GM19455 (cell line): ENCODE measurements around the gene PVALB.

Source experiments
- ATAC-seq: cut with Tn5 transposase; IDR thresholded peaks from one replicate; pipeline ENCODE4 v1.9.1; 2021; ENCODE audit not compliant: unreplicated experiment

Gene PVALB

DNA sequence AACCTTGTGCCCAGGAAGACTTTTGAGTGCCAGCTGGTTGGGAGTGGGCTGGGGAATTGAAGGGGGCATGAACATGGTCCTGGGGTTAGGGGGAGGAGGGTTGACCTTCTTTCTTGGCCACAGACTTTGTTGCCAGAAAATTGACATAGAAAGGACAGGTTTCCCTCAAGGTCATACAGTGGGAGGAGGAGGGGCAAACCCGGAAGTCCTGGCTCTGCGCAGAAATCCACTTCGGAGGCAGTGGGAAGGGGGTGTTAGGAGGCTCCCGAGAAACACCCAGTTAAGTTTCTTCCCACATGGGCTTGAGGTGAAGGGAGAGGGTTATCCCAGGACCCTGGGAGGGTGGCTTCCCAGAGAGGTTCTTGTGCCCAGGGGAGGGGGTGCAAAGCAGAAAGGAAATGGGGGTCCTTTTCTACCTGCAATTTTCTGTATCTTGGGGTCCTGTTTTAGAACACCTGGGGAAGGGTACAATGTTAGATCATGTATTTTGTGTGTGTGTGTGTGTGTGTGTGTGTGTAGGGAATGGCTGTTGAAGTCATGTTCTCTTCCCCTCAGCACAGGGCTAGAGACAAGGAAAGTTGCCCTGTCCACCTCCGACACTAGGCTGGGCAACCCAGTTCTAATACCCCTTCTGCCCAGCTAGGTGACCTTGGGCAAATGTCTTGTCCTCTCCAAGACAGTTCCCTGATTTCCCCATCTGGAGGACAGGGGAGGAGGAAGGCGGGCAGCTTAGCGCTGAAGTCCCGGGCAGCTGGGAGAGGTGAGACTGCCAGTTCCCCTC is 1.1 kb downstream of the PVALB start:
- ATAC-seq, result no peak

DNA sequence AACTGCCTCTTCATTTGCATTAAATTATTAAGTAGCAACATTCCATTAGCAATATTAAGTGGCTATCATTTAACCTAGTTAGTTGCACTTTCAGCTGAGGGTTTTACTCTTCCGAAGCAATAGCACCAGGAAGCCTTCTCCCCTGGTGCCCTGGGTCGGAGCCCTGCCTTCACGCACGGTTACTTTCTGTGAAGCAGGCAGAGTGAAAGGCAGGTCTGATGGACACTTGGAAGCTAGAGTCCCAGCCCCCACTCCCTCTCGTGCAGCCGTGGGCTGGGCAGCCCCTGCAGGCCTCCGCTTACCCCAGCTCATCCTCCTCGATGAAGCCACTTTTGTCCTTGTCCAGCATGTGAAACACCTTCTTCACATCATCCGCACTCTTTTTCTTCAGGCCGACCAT is 2.0 kb downstream of the PVALB start:
- ATAC-seq, result no peak

DNA sequence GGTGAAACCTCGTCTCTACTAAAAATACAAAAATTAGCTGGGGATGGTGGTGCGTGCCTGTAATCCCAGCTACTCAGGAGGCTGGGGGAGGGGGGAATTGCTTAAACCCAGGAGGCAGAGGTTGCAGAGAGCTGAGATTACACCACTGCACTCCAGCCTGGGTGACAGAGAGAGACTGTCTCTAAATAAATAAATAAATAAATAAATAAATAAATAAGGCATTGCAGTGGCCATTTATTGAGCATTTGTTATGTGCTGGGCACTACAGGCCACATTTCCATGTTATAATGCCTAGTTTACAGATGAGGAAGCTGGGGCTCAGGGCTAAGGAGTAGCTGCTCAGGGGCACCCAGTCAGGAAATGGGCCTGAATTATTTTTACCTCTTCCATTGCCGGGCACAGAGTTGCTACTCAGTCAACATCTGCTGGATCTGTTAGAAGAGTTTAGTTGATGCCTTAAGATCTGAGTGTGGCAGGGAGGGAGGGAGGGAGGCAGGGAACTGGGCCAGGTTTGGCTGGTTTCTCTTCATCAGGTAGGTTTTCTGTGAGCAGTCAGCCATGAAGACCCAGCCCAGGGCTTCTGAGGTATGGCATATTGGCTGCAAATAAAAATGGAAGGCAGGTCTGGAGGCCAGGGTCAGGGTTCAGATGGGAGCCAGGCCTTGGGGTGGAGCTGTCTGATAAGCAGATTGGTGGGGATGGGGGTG is 5.6 kb downstream of the PVALB start:
- no peak for ATAC-seq

DNA sequence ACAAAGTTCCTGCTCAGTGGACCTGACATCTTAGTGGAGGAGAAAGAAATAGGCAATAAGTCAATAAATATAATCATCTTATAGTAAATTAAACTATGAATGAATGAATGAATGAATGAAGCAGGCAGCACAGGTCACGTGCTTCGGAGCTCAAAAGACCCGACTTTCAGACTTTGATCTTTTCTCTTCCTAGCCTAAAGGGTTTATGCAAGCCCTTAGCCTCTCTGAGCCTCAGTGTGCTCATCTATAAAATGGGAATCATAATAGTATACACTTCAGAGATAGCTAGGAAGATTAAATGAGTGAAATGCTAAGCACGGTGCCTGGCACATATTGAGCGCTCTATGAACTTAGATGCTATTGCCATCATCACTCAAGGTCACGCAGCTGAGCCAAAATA is 7.5 kb downstream of the PVALB start:
- ATAC-seq, result no peak

DNA sequence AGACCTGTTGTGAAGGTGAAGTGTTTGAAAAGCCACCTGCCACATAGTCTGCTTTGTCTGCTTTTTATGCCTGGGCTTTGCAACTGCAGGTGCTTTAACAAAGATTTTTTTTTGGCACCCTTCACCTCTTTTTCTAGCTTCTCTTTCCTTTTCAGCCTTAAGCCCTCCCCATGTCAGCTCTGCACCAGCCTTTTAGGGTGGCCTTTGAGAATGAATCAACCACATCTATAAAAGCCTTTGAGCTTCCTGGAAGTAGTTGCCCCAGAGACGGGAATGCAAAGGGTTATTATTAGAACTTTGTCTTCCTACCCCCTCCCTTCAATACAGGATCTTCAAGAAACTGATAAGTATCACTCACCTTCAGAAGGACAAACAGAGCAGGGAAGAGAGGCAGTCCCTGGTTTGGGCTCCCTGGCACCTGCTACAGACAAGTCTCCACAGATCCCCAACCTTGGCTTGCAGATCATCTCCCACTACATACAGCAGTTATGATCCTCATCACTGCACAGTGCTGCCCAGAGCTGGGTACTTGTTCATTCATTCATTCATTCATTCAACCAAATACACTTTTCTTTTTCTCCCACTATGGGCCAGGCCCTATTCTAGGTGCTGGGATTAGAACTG is 8.0 kb downstream of the PVALB start:
- ATAC-seq, result no peak

DNA sequence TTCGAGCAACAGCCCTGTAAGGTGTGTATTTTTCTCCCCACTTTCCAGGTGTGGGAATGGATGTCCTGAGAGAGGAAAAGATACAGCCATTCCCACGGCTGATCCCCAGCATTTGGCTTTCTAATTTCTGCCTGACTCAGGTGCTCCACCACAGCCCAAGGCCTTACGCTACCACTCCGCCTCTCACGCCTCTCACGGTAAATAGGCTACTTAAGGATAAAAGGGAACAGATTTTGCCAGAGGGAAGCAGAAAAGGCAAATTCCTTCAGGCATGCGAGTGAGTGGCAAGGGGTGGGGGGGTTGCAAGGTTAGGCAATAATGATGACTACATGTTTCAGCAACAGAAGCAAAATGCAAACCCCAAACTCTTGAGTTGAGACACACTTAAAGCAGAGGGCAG is 9.2 kb downstream of the PVALB start:
- no peak for ATAC-seq

DNA sequence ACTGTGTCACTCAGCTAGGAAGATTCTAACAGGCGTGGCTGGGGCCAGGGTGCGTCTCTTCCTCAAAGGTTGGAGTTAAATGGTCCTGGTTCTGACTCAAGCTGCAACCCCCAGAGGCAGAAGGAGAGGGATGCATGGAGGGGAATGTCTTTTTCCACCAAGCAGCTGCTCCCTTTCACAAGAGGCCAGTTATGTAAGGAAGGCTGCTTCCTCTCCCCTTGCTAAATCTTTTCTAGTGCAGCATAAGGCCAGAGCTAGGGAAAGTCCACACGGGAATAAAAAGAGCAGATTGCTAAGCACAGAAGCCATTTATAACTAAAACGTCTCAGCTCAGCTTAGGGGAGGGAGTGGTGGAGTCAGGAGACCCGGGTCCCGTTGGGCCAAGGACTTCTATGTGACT is 10.0 kb downstream of the PVALB start:
- ATAC-seq, result no peak

DNA sequence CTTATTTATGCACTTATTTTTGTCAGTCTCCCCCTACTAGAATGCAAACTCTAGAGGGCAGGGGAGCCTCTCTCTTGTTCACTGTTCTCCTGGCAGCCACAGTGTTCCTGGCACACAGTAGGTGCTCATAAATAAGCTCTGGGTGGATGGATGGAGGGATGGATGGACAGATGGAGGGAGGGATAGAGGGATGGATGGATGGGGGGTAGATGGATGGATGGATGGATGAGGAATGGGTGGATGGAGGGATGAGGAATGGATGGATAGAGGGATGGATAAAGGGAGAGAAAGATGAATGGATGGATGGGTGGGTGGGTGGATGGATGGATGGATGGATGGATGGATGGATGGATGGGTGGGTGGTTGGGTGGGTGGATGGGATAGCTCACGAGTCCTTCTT is 13.5 kb downstream of the PVALB start:
- no peak for ATAC-seq

DNA sequence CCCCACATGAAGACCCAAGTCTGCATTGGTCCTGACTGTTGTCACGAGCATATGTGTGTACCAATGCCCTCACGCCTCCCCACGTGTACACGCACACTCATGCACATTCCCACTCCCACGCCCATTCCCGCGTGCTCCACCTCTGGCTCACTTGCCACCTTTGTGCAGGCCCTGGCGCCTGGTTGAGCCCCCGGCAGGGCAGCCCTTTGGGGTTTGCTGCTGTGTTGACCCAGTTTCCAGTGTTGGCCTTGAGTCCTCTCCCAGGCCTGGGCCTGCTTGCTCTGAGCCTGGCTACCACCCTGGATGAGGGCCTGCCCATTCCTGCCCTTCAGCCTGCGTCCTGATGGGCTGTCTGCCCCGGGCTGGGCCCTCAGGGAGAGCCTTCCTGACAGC is 18.2 kb downstream of the PVALB start:
- ATAC-seq, result no peak

DNA sequence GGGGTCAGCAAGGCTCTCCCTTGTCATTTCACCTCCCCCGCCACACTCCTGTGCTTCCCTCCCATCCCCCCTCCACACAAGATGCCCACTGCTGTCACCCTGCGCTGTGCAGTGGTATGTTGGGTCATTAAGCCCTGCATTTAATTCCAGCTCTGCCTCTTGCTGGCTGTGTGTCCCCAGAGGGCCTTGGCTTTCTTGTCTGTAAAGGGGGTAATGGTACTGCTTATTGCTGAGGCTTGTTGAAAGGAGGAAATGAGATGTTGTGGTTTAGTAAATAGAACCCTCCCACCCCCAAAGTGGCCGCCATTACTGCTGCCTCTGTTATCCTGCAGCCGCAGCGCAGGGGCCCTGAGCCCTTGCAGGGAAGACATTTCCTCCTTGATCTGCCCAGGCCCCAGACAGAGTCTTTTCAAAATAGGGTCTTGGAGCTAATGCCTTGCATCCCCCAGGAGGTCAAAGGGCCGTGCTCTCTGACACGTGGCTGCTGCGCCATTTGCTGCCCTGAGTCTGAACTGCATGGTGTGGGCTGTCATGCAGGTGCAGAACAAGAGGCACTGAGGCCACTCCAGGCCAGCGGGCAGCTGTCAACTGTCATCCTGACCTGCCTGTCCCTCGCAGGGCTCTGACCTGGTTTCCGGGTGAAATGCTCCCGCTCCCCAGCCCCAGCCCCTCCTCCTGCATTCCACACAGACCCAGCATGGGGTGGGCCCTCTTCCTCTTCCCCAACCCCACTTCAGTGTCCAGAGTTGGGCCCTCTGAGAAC is 18.7 kb downstream of the PVALB start:
- no peak for ATAC-seq

DNA sequence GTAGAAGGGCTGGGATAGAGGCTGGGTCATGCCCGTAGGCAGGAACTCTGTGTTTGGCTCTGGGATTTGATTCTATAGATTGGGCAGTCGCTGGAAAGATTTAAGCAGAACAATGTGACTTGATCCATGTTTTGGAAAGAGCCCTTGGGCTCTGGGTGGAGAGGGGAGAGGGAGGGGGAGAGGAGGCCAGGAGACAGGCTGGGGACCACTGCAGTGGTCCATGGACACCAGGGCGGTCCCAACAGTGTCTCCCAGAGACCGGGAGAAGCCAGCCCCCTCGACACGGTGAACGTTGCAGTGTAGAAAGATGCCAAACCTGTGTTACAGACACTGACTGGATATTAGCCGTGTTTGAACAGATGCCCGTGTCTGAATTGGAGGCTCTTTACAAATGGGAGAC is 19.5 kb downstream of the PVALB start:
- ATAC-seq, result no peak

DNA sequence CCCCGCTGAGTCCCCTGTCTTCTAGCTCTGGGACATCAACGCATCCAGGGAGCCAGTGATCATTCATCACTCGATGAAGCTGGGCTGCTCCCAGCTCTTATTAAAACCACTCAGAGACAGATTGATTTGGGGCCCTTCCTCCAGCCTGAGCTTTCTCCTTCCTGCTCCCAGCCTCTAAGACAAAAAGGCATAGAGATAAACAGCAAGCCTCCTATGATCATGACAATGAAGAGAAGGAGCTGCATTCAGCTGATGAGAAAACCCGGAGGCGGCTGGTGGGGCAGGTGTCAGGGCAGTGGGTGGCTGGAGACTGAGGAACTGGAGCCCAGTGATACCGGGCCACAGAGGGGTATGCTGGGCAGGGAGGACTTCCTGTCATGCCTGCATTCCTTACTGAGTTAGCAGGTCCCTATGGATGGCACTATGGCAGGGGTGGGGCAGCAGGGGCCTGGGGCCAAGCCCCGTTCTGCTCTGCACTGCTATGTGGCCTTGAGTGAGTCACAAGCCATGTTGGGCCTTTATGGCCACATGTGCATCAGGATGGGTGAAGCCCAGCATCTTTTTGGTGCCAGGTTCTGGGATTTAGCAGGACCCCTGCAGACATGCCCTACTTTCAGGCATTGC is 20.2 kb downstream of the PVALB start:
- ATAC-seq, result no peak

DNA sequence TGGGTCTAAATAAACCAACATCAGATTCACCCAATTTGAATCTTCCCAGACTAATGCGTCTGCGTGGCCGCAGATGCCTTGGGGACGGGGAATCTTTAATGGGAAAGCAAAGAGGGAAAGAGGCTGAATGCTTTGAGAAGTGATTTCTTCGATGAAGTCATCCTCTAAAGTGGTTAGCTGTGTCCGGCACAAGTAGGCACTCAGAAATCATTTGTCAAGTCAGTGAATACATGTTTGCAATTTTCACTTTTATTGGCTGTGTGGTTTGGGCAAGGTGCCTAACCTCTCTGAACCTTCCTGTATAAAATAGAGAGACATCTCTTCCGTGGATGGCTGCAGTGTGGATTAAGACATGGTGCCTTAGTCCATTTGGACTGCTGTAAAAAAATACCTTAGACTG is 21.2 kb downstream of the PVALB start:
- ATAC-seq, result no peak

DNA sequence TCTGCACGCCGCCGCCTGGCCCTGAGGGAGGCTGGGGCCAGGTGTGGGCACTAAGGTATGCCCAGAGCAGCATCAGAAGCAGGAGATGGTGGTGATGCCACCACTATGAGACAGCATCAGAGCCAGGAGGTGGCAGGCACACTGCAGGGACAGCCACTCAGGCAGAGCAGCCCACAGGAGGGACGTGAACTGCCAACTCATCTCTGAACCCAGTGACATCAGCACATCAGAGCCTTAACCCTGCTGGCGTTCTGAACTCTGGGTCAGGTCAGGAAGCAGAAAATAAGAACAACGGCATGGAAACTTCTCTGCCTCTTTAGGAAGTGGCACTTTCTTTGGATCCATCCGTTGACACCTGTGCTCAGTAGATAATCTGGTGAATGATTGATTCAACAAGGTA is 26.2 kb downstream of the PVALB start:
- ATAC-seq, result no peak

DNA sequence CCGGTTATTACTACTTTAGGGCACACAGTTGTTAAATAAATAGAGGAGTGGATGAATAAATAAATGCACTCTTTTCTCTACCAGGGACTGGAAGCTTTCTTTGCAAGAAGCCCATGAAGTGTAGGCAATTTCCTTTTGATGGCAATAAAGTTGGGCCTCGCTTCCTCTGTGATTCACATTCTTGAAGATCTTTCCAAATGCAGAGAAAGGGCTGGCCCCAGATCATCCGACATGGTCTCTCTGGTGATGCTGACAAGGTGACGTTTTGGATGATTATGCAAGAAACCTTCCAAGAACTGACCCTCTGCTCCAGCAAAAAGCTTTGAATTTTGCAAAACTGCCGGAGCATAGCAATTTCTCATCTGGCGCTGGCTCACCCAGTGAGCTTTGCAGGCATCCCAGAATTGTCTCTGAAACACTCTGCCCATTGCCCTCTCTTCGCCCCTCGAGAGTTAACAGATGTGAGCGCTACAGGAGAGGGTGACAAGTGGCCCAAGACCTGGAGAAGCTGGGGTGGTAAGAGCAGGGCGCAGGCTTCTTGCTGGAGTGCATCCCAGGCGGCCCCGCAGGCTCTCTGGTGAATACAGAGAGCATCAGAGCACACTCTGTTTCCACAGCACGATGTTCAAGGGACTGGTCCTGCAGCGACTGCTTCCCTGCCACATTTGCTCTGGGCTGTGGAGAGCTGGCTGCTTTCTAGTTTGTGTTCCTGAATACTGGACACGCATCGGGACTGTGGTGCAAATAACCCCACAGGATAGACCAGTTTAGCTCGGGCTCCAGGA is 29.4 kb downstream of the PVALB start:
- no peak for ATAC-seq

DNA sequence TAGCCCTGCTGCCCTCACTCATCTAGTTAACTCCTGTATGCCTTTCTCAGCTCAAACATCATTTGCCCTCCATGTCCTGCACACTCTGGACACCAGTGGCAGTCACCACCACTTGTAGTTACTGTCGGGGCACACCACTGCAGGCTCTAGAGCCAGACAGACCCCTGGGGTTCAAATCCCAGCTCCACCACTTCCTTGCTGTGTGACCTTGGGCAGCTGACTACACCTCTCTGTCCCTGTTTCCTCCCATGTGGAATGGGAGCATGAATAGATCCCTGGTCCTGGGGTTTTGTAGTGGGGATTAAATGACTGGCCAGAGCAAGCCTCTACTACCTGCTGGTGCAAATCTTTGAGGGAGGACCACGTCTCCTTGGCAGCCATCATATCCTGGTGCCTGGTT is 33.1 kb downstream of the PVALB start:
- ATAC-seq, result no peak

DNA sequence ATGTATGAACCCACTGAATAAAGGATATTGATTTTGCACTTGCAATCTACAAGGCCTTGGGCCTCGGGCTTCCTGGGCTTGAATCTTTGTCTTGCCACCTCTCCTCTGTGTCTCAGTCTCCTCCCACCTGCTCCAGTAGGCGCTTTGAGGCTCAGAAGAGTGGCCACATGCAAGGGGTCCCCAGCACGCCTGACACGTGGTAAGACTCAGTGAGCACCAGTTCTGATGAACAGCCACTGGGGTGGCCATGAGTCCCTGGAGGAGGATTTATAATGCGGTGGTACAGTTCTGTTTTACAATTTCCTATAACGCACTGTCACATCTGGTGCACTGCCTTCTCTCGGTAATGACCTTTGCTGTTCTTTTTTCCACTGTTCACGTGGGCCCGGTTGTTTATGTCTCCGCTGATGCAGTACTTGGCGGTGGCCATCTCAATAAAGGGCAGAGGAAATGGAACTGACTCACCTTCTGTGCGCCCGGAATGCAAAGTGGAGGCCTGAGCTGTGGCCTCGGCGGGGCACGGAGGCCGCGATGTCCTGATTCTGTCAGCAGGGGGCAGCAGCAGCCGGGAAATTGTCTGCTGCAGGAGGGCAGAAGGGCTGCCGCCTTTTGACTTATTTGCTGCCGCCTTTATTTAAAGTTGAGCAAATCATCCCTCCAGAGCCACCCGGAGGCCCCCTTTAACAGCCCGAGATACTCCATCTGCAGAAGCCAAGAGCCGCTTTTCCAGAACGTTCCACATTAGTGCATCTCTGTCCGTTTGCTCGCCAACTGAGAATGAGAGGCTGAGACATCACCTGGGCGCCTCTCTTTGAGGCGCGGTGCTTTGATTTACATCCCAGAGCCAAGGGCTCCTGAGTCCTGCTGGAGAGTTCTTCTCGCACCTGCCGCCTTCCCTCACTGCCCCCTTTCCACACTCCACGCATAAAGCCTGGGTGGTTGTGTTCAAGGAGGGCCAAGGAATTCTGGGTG is 34.9 kb downstream of the PVALB start:
- ATAC-seq, result no peak

DNA sequence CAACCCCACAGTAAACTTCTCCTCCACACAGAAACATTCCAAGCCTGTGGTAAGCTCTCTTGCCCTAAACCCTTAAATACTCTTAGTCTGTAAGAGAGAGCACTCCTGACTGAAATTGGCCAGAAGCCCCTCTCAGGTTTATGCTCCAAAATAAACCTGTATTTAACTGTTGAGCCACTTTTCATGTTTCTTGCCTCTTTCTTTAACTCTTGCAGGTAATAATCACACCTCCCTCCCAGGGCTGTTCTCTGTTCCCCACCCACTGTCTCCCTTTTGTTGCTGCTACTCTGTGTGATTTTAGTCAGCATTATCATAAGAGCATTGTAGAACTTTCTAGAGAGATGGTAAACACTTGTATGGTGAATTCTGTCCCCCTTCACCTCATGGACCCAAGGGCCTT is 38.8 kb downstream of the PVALB start:
- ATAC-seq, result no peak

DNA sequence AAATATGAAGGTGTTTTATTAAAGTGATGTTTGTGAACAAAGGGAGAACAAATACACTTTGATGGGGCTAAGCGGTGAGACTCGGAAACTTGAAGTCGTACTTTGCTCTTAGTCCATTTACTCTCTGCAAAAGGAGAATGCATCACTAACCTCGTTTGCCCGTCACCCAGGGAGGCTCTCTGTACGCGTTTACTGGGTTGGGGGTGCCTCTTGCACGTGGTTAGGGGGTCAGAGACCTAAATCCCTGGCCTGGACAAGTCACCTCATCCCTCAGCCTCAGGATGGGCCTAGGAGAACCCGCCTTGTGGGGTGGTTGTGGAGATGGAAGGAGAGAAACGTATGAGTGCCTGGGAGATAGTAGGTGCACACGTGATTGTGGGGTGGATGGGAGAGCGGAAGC is 40.1 kb downstream of the PVALB start:
- no peak for ATAC-seq
